Activated CD4-positive, alpha-beta T cell treated with anti-CD3 and anti-CD28 coated beads, Interleukin-2, amount 50 U/mL, for 16 hours (primary cell): ENCODE measurements around the gene ALDH16A1.

Source experiments
- DNase-seq: peaks from one replicate; pipeline ENCODE4 v3.0.0-alpha.2; 2020

ALDH16A1 gene

DNA sequence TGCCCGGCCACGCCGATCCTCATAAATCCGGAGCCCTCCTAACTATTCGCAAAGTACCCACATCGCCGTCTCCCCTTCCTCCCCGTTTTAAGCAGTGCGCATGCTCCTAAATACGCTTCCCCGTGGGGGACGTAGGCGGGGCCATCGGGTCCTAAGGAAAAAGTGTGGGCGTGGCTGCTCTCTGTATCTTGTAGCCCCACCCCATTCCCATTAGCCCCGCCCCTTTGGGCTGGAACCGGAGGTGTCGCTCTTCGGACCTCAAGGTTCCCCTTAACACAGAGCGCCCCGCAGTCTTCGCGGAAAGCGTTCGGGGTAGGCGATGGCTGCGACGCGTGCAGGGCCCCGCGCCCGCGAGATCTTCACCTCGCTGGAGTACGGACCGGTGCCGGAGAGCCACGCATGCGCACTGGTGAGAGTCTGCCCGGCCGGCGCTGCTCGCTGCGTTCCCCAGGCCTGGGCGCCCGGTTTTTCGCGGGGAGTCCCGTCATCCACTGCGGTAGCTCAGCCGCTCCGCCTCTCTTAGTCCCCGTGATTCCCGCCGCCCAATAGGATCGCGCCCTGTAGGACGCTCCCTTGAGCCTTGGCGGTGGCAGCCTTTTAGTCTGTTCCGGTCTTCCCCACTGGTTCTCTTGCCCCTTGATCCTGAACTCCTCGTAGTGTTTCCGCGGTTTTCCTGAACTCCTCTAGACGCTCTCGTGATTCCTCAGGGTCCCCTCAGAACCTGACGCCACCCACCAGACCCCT lies at the start of gene ALDH16A1:
ALDH16A1 (plus strand) TSS at position 213 of the 744 bp plus-strand sequence; CDS start at position 320, 107 bp downstream.
- DNase-seq, result peak; percentile 98

DNA sequence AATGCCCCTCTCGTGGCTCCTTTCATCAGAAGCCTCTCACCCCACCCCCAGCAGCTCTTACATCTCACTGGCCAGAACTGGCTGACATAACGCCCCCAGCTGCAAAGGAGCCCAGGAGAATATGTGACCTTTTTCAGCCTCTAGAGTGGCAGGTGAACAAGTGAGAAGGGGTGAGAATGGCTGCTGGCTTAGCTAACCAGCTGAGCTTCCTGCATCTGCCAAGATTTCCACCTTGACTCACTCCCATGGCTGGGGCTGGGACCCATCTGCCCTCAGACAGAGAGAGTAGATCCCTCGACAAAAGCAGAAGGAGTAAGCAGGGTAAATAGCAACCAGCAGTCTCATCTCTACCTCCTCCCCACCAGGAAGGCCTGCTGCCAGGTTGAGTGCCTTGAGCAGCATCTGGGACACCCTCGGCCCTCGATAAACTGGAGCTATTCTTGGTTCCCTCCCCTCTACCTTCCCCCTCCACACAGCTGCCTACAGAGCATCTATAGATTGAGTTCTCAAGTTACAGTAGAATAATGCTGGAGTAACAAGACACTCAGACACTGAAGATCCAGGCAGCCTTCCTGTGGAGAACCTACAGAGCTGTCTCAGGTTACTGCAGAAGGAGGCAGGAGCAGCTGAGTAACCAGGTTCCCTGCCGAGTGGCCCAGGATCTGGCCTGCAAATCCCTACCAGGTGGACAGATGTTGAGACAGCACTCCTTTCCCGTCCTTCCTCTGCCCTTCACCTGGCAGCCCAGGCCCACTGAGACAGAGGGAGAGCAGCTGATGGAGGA lies 49.4 kb upstream of the ALDH16A1 start:
- DNase-seq, result no peak

DNA sequence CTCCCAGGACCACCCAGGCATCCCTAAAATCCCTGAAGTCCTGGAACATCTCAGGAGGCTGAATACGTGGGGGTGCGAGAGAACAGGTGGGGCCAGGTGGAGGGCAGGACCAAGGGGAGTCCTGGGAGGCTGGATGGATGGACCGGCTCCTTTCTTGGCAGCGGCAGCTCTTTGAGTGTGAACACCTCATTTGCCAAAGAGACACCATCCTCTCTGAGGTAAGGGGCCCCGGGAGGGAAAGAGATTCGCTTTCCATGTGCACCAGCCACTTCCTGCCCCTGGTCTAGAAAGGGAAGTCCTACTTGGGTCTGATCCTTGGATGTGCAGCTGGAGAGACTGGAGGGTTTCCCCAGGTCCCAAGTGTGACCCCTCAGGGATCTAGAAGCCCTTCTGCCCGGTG lies 45.9 kb upstream of the ALDH16A1 start:
- DNase-seq, result no peak

DNA sequence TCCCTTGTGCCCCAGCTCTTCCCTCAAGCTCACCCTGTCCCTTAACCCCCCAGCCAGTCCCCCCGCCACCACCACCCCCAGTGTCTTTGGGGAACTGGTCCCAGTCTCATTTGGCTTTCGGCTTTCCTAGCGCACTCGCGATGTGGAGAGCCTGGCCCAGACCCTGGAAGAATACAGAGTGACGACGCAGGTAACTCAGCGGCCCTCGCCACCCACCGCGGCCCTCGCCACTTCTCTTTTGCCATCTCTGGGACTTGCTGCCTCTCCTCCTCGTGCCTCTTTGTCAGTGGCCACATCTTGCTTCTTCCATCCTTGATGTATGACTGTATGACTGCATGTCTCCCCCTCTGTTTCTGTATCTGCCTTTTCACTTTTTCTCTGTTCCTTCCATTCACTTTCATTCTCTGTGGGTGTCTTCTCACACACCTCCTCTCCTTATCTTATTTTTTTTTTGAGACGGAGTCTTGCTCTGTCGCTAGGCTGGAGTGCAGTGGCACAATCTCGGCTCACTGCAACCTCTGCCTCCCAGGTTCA lies 45.5 kb upstream of the ALDH16A1 start:
- no peak for DNase-seq

DNA sequence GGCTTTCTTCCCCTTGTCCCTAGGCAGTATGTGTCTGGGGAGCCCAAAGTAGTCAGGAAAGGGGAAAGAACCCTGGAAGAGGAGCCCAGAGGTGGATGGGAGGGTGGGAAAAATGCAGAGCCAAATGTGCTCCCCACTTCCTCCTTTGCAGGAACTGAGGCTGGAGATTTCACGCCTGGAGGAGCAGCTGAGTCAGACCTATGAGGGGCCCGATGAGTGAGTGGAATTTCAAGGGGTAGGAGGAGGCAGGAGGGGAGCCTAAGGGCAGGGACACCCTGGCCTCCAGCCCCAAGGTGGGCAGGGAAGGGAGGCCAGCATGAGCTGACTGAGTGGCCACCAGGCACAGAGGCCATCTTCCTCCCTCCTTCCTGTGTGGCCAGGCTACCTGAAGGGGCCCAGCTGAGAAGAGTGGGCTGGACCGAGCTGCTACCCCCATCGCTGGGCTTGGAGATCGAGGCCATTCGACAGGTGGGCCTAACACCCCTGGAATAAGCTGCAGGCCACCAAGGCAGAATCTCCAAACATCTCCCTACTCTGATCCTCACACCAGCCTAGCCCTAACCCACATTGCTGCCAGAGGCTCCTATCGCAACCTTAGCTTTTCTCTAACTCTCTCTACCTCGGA lies 44.1 kb upstream of the ALDH16A1 start:
- DNase-seq, result no peak

DNA sequence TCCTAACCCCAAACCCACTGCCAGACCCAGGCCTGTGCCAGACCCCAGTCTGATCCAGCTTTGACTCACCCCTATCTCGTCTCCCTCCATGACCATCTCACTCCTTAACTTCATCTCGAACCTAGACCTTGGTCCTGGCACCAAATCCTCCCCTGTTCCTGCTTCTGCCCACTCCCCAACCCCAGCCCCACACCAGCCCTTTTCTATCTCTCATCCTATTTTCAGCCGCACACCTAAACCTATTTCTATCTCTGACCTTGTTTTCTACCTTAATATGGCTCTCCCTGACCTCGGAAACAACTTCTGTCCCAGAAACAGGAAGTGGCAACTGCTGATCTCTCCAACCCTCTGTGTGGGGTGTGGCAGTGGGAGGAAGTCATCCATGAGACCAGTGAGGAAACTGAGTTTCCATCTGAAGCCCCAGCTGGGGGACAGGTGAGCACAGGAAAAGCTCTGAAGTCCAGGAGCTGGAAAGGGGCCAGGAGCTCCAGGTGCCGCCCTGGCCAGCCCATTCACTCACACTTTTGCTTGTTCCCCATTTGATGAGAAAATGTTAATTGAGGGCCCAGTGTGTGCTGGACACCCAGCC lies 43.5 kb upstream of the ALDH16A1 start:
- peak; percentile 34 for DNase-seq

DNA sequence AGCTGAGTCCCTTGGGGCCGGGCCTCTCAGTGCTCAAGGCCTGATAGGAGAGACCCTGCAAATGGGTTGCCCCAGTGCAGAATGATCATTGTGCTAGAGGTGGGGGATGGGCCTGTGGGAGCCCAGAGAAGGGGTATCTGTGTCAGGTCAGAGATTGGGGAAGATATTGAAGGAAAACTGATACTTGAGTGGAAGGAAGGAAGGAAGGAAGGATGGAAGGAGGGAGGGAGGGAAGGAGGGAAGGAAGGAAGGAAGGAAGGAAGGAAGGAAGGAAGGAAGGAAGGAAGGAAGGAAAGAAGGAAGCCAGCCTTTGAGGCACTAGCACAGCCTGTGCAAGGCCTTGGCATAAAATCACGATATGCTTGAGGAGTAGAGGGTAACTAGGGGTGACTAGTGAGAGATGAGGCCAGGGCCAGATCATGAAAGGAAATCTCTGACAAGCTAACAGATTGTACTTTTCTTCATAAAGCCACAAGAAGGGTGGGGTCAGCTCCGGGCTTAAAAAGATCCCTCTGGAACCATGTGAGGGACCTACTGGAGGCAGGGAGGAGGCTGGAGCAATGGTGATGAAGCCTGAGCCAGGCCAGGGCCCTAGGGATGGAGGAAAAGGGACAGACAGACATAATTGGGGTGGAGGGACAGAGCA lies 41.2 kb upstream of the ALDH16A1 start:
- no peak for DNase-seq

DNA sequence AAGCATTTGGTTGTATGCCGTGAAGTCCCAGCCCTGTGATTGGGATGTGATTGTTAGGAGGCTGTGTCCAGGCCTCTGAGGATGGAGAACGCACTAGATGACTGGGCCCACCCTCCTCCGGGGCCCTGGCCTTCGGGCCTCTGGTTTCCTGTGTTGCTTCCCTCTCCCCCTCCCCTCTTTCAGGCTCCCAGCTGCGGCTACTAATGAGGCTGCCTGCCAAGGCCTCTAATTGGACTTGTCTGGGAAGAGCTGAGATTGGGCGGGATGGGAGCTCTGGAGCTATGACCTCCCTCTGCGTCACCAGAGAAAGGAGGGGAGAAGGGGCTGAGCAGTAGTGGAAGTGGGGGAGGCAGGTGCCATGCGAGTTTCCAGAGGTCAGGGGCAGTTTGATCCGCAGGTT lies 39.7 kb upstream of the ALDH16A1 start:
- no peak for DNase-seq

DNA sequence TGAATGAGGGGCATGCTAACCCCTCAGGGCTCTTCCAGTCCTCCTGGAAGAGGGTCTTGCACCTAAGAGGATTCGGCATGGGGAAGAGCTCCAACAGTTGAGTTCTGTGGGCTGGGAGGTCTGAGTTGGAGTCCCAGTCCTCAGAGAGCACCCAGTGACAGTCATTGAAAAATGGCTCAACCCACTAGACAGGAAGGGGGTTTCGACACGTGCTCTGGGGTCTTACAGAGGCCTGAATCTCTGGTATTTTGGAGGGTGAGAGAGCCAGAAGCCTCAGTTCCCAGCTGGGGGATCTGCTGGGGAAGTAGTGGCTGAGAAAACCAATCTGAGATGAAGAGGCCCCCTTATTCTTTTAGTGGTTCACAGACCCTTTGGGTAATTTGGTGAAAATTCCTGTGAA lies 38.8 kb upstream of the ALDH16A1 start:
- no peak for DNase-seq

DNA sequence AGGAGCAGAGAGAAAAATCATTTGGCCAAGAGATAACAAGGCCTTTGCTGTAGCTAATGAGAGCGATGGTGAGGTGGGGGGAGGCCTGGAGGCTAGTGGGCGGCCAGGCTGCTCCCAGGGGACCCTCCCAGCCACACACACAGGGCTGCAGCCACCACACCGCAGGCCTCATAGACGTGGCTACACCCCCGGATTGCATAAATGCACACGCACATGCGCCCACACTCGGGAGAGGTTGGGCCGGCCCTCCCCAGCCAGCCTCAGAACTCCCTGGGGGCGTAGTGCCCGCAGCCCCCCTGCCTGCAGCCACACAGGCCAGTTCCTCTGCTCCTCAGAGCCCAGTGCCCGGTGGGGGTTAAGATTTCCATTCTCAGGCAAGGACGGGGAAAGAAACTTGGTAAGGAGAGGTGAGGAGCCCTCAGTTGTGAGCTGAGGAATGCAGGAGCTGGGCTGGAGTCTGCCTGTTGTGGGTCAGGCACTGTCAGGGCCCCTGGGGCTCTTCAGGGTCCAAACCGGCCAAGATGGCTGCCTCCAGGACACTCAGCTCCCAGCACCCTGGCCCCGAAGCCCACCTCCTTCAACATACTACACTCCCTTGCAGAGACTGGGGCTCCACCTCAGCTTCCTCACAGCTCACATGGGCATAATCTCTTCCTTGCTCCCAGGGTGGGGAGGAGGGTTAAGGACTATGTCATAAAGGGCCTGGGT lies 37.8 kb upstream of the ALDH16A1 start:
- no peak for DNase-seq

DNA sequence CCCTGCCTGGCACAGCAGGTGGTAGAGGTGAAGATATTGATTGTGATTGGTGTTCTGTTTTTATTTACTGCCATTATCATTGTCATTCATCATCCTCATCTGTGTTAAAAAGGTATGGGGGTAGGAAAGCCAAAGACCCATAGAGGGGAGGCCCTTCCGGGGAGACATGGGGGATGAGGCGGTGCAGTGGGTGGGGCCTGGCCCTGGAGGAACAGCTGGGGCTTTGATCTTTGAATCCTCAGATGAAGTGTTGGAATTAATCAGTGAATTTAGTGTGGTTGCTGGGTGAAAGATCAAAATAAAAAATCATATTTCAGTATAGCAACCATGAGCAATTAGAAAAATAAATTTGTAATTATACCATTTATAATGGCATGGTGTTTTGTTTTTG lies 37.2 kb upstream of the ALDH16A1 start:
- DNase-seq, result no peak

DNA sequence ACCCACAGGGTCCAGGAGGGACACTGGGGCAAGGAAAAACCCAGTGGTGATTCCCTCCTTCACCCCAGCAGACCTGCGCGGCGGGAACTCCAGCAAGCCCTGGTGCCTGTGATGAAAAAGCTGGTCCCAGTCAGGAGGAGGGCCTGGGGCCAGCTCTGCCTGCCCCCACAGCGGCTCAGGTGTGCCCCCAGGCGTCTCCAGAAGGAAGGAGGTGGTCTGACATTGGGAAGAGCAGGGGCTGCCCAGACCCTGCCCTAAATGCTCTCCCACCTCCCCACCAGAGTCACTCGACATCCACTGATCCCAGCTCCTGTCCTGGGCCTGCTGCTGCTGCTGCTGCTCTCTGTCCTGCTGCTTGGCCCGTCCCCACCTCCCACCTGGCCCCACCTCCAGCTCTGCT lies 35.9 kb upstream of the ALDH16A1 start:
- no peak for DNase-seq

DNA sequence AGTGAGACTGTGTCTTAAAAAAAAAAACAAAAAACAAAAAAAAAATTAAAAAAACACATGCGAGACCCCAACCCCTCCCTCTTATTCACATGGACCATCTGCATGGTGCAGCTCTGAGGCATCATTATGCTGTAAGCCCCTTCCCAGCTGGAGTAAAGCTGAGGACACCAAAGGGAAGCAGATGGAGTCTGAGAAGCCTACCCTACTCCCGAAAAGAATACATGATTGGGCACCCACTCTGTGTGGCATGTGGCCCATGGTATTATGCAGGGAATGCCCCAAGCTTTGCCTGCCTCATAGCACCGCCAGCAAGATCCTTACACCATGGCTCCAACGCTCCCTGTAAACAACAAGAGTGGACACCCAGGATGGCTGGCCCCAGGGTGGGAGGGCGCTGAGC lies 34.5 kb upstream of the ALDH16A1 start:
- no peak for DNase-seq

DNA sequence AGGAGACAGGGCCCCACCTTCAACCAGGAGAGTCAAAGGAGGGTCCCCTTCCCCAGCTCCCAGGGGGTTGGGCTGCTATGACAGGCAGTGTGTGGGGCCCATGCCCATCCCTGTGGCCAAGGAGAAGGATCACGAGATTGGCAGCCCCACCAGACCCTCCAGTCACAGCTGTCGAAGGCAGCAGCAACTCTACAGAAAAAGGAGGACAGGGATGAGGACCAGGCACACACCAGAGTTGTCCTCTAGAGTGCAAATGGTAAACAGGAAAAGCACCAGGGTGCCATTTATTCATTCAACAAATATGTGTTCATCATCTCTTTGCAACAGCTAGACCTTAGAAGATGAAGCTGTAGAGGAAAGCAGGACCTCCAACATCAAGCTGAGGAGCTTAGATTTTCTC lies 33.9 kb upstream of the ALDH16A1 start:
- DNase-seq, result no peak

DNA sequence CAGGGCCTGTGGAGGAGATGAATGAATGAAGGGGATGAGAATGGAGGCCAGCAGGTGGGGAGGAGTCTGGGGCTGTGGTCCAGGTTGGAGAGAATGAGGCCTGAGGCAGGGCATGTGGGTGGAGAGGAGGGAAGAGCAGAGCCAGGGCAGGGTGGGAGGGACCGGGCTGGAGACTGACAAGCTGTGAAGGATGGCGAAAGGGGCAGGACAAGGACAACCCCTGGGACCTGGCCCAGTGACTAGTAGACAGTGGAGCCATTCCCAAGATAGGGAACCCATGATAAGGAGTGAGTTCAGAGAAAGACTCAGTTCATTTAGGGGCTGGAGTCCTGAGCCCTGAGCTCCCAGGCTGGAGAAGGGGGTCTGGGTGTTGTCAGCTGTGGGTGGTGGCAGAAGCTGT lies 32.8 kb upstream of the ALDH16A1 start:
- no peak for DNase-seq

DNA sequence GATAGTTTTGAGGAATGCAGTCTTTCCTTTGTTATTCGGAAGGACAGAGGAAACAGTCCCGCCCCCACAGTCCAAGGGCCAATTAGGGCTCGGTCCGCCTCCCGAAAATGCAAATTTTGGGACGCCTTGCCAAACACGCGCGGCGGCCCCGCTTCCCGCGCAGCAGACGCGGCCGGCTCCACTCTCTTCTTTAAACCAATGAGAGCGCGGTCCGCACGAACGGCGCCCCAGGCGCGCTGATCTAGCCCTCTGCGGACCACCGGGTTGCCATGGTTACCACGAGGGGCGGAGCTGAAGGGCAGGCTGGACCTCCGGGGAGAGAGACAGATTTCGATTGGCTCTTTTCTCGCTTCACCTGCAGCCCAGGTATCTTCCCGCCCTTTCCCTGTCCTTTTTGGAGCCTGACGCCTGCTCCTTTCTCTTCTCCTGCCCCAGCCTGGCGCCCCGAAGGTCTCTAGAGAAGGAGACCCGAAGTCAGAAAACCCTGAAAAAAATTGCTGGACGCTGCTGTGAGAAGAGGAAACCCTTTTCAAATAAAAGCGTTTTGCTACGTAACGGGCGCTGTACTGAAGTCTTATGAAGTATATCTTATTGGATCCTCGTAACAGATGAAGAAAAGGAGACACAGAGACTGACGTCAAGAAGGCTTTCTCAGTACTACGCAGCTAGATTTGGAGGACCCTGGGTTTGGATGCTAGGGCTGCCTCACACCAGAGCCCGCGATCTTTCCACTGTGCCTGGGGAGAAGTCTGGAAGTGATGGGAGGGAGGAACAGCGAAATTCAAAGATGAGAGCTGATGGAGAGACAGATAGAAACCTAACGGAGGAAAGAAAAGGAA lies 31.8 kb upstream of the ALDH16A1 start:
- peak; percentile 41 for DNase-seq

DNA sequence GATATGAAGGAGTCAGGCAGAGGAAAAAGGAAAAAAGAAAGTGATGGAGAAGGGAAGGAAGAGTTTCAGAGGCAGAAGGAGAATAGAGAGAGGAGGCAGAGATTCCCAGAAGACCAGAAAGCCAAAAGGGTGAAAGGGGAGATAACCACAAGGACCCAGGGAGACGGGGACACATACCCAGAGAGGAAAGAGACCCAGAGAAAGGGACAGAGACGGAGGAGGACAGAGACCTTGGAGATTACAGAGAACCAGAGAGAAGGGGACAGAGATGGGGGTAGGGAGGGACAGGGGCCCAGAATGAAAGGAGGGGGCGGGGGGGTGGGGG lies 31.2 kb upstream of the ALDH16A1 start:
- DNase-seq, result no peak

DNA sequence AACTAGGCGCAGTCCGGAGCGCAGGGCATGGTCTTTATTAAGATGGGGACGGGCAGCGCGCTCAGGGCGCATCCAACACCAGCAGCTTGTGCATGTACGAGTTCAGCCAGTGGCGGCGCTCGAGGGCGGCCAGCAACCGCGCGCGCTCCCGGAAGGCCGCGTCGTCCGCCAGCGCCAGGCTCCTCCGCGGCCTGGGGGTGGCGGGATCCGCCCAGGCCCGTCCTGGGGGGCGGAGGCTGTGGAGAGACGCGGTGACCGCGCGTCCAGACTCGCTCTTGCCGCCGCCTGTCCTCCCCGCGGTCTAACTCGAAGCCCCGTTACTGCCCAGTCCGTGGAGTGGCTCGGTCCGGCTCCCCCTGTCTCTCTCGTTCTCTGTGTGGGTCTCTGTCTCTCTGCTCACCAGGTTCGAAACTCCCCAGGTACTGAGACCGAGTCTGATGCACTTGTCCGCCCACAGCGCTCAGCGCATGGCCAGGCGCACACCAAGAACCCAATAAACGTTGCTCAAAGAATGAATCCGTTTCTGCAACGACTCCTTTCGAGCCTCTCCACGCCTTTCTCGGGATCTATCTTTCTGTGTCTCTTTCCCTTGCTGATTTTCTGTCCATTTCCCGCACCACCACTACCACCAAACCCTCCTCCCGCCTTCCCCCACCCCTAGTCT lies 30.5 kb upstream of the ALDH16A1 start:
- DNase-seq, result peak; percentile 50

DNA sequence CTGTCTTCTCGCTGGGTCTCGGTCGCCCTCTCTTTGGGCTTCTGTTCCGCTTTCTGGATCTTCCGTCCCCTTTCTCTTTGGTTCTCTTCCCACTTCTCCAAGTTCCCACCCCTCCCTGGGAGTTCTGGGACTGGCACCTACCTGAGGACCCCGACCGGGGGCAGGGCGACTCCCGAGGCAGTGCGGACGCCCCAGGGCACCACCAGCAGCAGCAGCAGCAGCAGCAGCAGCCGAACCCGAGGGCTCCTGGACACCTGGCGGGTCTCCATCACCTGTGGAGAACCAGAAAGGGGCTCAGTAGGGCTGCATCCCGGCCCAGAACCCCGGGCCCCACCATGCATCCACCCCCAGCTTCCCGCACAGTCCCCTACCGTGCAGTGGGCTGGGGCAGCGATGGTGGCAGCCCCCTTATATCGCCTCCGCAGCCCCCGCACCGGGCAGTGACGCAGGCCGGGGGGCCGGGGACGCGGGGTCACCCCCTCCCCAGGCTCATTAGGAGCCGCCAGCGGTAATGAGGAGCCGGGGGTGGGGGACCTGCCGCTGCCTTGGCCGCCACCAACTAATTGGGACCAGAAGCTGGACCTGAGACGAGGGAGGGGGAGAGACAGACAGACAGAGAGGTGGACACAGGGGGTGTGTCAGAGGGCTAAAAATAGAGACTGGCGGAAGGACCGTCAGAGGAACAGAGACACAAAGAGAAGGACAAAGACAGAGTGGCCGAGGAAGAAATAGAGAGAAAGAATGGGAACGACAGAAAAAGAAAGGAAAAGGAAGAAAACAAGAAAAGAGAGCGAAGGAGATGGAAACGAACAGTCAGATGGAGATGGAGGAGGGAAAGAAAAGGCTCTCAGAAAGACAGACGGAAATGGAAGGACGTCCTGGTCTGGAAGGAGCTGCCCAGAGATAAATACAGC lies 29.7 kb upstream of the ALDH16A1 start, which contains the start of gene PTH2:
PTH2 (minus strand) TSS at position 371 of the 914 bp plus-strand sequence; CDS start at position 269, 102 bp downstream.
- DNase-seq, result no peak

DNA sequence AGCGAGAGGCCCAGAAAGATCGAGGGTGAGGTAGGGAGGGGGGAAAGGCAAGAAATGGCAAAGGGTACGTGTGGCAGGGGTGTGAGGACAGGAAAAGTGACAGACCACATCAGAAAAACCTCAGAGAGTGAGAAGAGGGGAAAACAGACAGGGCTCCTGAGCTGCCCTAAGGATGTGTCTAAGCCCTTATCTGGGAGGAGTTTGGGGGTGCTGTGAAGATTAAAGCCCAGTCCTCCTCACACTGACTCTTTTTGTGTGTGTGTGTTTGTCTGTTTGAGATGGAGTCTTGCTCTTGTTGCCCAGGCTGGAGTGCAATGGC lies 29.1 kb upstream of the ALDH16A1 start:
- peak; percentile 16 for DNase-seq
